Transverse colon (tissue), 4 donors: ENCODE data around the gene FOXP4. TPM values are rescaled to one million over a fixed set of nuclear protein-coding genes. Genes with fewer than 3 reads are reported as not detected.

Source experiments
- DNase-seq: peaks from one replicate; pipeline ENCODE4 v3.0.0-alpha.2; 2019
- H3K27ac ChIP-seq, 4 donors: fragments of 200-600 bp; sonication (generic); 2 replicates each; pipeline ENCODE4 v1.5.1; 2016 to 2018; ENCODE audit warnings: inconsistent platforms in 4 of 4
- H3K27me3 ChIP-seq: fragments of 200-600 bp; sonication (generic); 2 replicates; pipeline ENCODE4 v1.5.1; 2017; ENCODE audit warnings: inconsistent platforms
- H3K36me3 ChIP-seq, 4 donors: fragments of 200-600 bp; sonication (generic); 2 replicates each; pipeline ENCODE4 v1.5.1; 2017 to 2019; ENCODE audit warnings: inconsistent platforms in 4 of 4
- H3K4me1 ChIP-seq, 4 donors: fragments of 200-600 bp; sonication (generic); 2 replicates each; pipeline ENCODE4 v1.5.1; 2017 to 2020; ENCODE audit warnings: inconsistent platforms in 4 of 4
- H3K4me3 ChIP-seq, 4 donors: fragments of 200-600 bp; sonication (generic); 1 replicate in 1 of 4; 2 replicates in 3 of 4; pipeline versions ENCODE4 v1.5.1 to v1.6.1; 2017 to 2019; ENCODE audit warnings: inconsistent platforms in 4 of 4
- H3K9me3 ChIP-seq, 2 donors: fragments of 200-600 bp; sonication (generic); 2 replicates each; pipeline ENCODE4 v1.5.1; 2017 to 2019; ENCODE audit warnings: inconsistent platforms in 2 of 2
- CTCF ChIP-seq, 5 experiments: fragments of 200-600 bp in 3 of 5; fragments of 450-650 bp in 2 of 5; sonication (generic) in 3 of 5; IDR thresholded peaks; 1 replicate in 2 of 5; 2 replicates in 3 of 5; pipeline ENCODE4 v1.5.1; 2016 to 2017; ENCODE audit warnings: antibody characterized with exemption in 5 of 5, inconsistent platforms in 3 of 5, mild to moderate bottlenecking in 2 of 5, moderate library complexity in 1 of 5
- EP300 ChIP-seq: sonication (generic); formaldehyde crosslinking; IDR thresholded peaks from one replicate; pipeline ENCODE4 v1.6.1; 2017; ENCODE audit warnings: antibody characterized with exemption, low read depth
- POLR2A ChIP-seq: fragments of 450-650 bp; IDR thresholded peaks from one replicate; pipeline ENCODE4 v1.6.1; 2016; ENCODE audit warnings: antibody characterized with exemption, mild to moderate bottlenecking, moderate library complexity
- POLR2AphosphoS5 ChIP-seq, 3 donors: sonication (generic); formaldehyde crosslinking; IDR thresholded peaks; one replicate each; pipeline ENCODE4 v1.6.1; 2016; ENCODE audit warnings: antibody characterized with exemption in 3 of 3
- WGBS, 2 donors: methylation state at CpG; one replicate each; pipeline ENCODE4 v1.1.5; 2018; ENCODE audit warnings: low coverage in 1 of 2; 5-methylcytosine and 5-hydroxymethylcytosine counted together
- in situ Hi-C, 4 donors: fragments of 200-750 bp; cut with MboI; loops; one replicate each; pipeline versions ENCODE4 v1.15.0 to v1.15.1; 2017; ENCODE audit warnings: low sequenced_read_pairs in 3 of 4, low pct_ligation_motif_present in 1 of 4, low pct_unique_long_range_greater_than_20kb in 1 of 4
- intact Hi-C: fragments of 100-400 bp; cut with DNase I; formaldehyde crosslinking; loops from one replicate; pipeline ENCODE4 v1.15.1; 2023; ENCODE audit warnings: low total_unique reads
- total RNA-seq, 4 donors: library from RNA; depleted of rRNA; stranded (reverse); fragments of >200 nt; gene quantifications; one replicate each; pipeline ENCODE4 v1.1.0, GENCODE V29; 2016

The FOXP4 gene
- total RNA-seq, 4 donors from 2014 or later, result 13.8 to 45.6 (median 17.2) TPM

GRCh38 chr6:41545247-41545702 lies 906 bp upstream of the FOXP4 start:
- intact Hi-C loops (no loop called here), in situ Hi-C loops (no loop called here)
- Histone ChIP-seq H3K4me1 (peaks cover 7 to 39% (median 26%) of the 10 kb centered on the region in 4 donors), H3K36me3 (no peaks in the 10 kb centered on the region), H3K4me3 (peak overlapping the region; percentile 23 to 93 (median 84)), H3K27me3 (peaks cover 5% of the 10 kb centered on the region), H3K27ac (peak overlapping the region; percentile 87 to 93 (median 90)), H3K9me3 (no peaks in the 10 kb centered on the region)
- 10% methylated on average over 15 of the region's 15 CpGs; no CpG with 5 or more reads in 1 of the 2 donors for WGBS, 2 donors
- TF ChIP-seq POLR2A (no peak), CTCF (IDR thresholded peaks at IDR 0.05) (no peak), EP300 (no peak), POLR2AphosphoS5 (IDR thresholded peaks at IDR 0.05) (no peak)
- DNase-seq, result no peak

GRCh38 chr6:41546475-41546865 lies 289 bp downstream of the FOXP4 start:
- in situ Hi-C loops, result no loop called here
- Histone ChIP-seq H3K9me3 (no peaks in the 10 kb centered on the region), H3K27ac (peak overlapping the region; percentile 87 to 93 (median 90)), H3K27me3 (peaks cover 5% of the 10 kb centered on the region), H3K4me3 (peak overlapping the region; percentile 72 to 93 (median 84)), H3K4me1 (peaks cover 7 to 45% (median 26%) of the 10 kb centered on the region in 4 donors), H3K36me3 (no peaks in the 10 kb centered on the region)
- 2% methylated on average over 32 of the region's 67 CpGs; no CpG with 5 or more reads in 1 of the 2 donors for WGBS, 2 donors
- DNase-seq, result peak; percentile 74
- TF ChIP-seq CTCF (IDR thresholded peaks at IDR 0.05), result no peak
- TF ChIP-seq POLR2AphosphoS5 (IDR thresholded peaks at IDR 0.05), result peak in 2 of 3 donors; percentile 5 to 50
- no peak for TF ChIP-seq POLR2A
- no peak for TF ChIP-seq EP300
- intact Hi-C loops, result loop anchor here (2.0 kb wide), 2 partner anchors 42 to 120 kb away; no protein-coding TSS in a partner anchor

GRCh38 chr6:41546866-41547798 lies 951 bp downstream of the FOXP4 start:
- peak; percentile 42 for DNase-seq
- no peaks in the 10 kb centered on the region for H3K36me3 ChIP-seq
- H3K9me3 ChIP-seq, result no peaks in the 10 kb centered on the region
- H3K27ac ChIP-seq, result peak overlapping the region; percentile 87 to 93 (median 90)
- intact Hi-C loops (loop anchor here (2.0 kb wide), 2 partner anchors 42 to 120 kb away; no protein-coding TSS in a partner anchor), in situ Hi-C loops (no loop called here)
- 0% methylated on average over 33 of the region's 82 CpGs; no CpG with 5 or more reads in 1 of the 2 donors for WGBS, 2 donors
- TF ChIP-seq EP300, result no peak
- TF ChIP-seq POLR2AphosphoS5 (IDR thresholded peaks at IDR 0.05), result no peak
- no peak for TF ChIP-seq POLR2A
- no peak for TF ChIP-seq CTCF (IDR thresholded peaks at IDR 0.05)
- peaks cover 5% of the 10 kb centered on the region for H3K27me3 ChIP-seq
- peak overlapping the region; percentile 72 to 93 (median 84) for H3K4me3 ChIP-seq
- H3K4me1 ChIP-seq, result peaks cover 7 to 46% (median 26%) of the 10 kb centered on the region in 4 donors

- H3K4me1 ChIP-seq, result peaks cover 7 to 46% (median 26%) of the 10 kb centered on the region in 4 donors
- DNase-seq, result no peak
- TF ChIP-seq EP300 (no peak), CTCF (IDR thresholded peaks at IDR 0.05) (no peak), POLR2AphosphoS5 (IDR thresholded peaks at IDR 0.05) (no peak), POLR2A (no peak)
- in situ Hi-C loops (no loop called here), intact Hi-C loops (loop anchor here (2.0 kb wide), 2 partner anchors 43 to 121 kb away; no protein-coding TSS in a partner anchor)
- no peaks in the 10 kb centered on the region for H3K9me3 ChIP-seq
- H3K4me3 ChIP-seq, result peak overlapping the region; percentile 72 to 93 (median 84)
- H3K36me3 ChIP-seq, result no peaks in the 10 kb centered on the region
- peak overlapping the region; percentile 87 to 93 (median 90) for H3K27ac ChIP-seq
- 13 to 60% methylated on average over 1 to 18 of the region's 21 CpGs for WGBS, 2 donors
- peaks cover 5% of the 10 kb centered on the region for H3K27me3 ChIP-seq
Measured at GRCh38 chr6:41547799-41548097, 1.6 kb downstream of the FOXP4 start.
